Fibroblast of villous mesenchyme (primary cell): Measurements from ENCODE around the gene PDZD2. TPM values are rescaled to one million over a fixed set of nuclear protein-coding genes. Genes with fewer than 3 reads are reported as not detected.

Experiments used
- DNase-seq: peaks from one replicate; pipeline ENCODE4 v3.0.0-alpha.2; 2010; ENCODE audit warnings: low read depth
- H3K4me3 ChIP-seq: 2 replicates; pipeline ENCODE4 v1.5.1; 2011; ENCODE audit warnings: low read depth, mild to moderate bottlenecking, low read length
- CTCF ChIP-seq: IDR thresholded peaks from 2 replicates; pipeline ENCODE4 v1.5.1; 2012; ENCODE audit warnings: low read depth, mild to moderate bottlenecking, low read length; ENCODE audit not compliant: insufficient read depth
- total RNA-seq: library from RNA; depleted of rRNA; stranded (reverse); fragments of >200 nt; gene quantifications from 2 replicates; pipeline ENCODE4 v1.2.3, GENCODE V29; 2012

Gene PDZD2
- total RNA-seq, 1 donor = 2.6 TPM

GRCh38 chr5:31918739-31919138, 279.8 kb downstream of the PDZD2 start:
- no peak for DNase-seq
- no peak for TF ChIP-seq CTCF
- H3K4me3 ChIP-seq = no peak overlapping the region

GRCh38 chr5:31921852-31922305, 282.9 kb downstream of the PDZD2 start:
- no peak for TF ChIP-seq CTCF
- H3K4me3 ChIP-seq = no peak overlapping the region
- peak; percentile 84 for DNase-seq

- TF ChIP-seq CTCF = no peak
- DNase-seq = no peak
- H3K4me3 ChIP-seq = no peak overlapping the region
Measured at GRCh38 chr5:31924005-31924404, 285.1 kb downstream of the PDZD2 start.

GRCh38 chr5:31931874-31932273, 292.9 kb downstream of the PDZD2 start:
- TF ChIP-seq CTCF = no peak
- DNase-seq = no peak
- no peak overlapping the region for H3K4me3 ChIP-seq

GRCh38 chr5:31934156-31934555, 295.2 kb downstream of the PDZD2 start:
- DNase-seq = no peak
- TF ChIP-seq CTCF = no peak
- no peak overlapping the region for H3K4me3 ChIP-seq

GRCh38 chr5:31935496-31936369, 296.8 kb downstream of the PDZD2 start:
- H3K4me3 ChIP-seq = no peak overlapping the region
- DNase-seq = peak; percentile 38
- no peak for TF ChIP-seq CTCF
